IPS DF 4.7 (cell line): Measurements from ENCODE around the gene RALGAPB.
"Not testable (repeated sequence)": the region's sequence is repeated elsewhere in the genome, so short reads cannot be mapped to it uniquely, and the experiment has no call there.

Experiments used
- DNase-seq: peaks from one replicate; pipeline ENCODE4 v3.0.0-alpha.2; 2013; ENCODE audit warnings: low spot score; ENCODE audit errors: extremely low read depth

The RALGAPB gene

DNA sequence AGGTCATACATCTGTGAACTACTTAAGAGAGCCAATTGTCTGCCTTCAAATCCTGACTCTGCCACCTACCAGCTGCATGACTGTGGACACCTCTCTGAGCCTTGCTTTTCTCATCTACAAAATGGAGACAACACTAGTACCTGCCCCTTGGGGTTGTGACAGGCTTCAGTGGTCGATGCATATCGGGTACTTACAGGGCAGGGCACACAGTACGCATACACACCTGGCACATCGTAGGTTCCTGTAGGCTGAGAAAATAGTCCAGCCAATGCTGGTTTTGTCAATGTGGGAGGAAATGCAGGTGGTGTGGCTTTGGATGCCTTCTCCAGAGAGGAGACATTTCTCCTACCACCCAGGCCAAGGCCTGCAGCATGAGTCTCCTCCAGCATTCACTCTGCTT, 110.7 kb downstream of the RALGAPB start:
- no peak for DNase-seq

DNA sequence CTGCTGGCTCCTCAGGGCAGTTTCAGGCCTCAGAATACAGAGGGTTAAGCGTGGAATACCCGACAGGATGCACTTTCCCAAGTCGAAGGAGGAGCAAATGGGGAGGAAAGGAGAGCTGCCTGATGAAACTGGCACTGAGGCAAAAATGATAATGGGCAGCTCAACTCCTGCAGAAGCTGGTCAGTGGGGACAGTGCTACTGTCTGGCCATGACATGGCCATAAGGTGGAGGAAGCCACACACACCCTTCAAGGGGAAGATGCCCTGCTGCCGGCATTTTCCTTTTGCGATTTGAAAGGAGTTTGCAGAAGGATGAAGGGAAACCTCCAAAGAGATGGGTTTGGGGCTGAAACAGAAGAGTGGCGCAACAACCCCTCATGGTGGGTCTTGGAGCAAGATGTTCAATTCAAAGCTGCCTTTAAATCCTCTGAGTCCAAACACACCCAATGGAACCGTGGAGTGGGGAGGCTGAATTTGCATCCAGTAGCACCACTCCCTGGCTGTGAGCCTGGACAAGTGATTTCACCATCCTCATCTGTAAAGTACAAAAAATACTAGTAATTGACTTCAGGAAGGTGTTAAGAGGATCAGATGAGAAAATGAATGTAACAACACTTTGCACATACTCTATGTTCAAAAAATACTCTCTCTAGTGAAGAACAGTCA, 111.6 kb downstream of the RALGAPB start:
- no peak for DNase-seq

DNA sequence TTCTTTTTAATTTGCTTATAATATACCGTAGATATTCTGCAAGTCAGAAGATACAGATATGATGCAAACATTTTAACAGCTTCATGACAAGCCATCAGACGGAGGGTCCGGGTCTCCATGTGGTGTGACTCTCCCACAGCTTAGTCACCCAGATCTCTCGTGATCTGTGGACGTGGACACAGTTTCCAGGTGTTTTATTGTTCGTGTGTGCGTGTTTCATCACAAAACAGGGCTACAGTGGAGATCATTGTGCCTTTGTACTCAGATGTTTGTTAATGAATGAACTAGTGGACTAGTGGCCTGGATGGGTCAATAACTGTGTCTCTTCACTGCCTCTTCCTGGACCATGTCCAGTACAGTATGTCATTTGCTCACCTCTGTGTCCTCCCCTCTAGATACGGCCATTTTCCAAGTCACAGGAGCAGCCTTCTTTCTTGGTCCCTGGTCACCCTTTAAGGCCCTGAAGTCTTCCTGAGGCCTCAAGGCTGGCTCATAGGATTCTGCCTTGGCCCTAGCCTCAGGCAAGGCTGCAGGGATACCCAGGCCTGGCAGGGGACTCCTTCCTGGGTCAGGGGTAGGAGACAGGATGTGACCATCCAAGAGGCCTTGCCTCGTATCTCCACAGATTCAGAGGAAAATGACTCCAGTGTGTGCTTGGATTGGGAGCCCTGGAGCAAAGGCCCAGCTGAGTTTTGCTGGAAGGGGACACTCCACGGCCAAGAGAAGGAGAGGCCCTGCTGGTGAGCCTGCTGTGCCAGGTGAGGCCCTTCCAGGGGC, 112.9 kb downstream of the RALGAPB start:
- no peak for DNase-seq

DNA sequence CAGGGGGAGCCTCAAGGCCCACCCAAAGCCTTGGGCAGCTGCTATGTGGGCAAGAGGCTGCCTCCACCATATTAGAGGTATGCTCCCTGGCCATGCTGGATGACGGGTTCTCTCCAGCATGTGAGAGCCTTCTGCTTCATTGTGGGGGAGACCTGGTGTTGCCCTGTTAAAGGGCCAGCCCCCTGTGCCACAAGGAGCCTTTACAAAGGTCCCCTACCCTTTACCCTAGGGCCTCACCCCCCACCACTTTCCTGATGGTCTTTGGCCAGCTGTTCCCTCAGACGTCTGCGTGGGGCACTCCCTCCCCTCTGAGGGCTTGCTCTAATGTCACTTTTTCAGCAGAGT, 113.5 kb downstream of the RALGAPB start:
- no peak for DNase-seq

DNA sequence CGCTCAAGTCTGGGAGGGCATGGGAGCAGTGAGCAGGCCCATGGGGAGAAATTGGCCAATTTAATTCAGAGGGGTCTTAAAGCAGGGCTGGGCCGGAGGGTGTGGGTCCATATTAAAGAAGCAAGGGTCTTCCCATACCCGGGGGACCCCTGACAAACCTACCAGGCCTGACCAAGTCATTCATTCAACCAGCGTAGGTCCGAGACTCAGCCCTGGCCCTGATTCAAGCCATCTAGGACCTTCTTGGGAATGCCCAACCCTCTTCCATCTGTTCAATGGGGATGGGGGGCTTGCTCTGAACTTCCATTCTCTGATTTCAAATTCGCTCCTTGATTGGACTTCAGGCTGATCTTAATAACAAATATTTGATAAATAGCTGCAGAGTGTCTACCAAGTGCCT, 115.7 kb downstream of the RALGAPB start:
- DNase-seq = no peak

DNA sequence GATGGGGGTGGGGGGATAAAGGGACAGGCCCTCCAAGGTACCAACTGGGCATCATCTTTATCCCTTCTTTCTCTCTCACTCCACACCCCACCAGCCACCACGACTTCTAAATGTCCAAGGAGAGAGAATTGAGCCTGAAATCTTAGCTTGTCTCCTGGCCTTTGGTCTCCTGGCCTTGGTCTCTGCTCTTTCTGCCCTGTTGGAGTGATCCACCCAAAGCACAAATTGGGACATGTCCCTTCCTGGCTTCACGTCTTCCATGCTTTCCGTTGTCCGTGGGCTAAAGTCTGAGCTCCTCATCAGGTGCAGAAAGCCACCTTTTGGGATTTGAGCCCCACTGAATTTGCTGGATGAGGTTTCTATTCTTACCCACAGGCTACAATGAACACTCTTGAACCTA, 116.7 kb downstream of the RALGAPB start:
- no peak for DNase-seq

DNA sequence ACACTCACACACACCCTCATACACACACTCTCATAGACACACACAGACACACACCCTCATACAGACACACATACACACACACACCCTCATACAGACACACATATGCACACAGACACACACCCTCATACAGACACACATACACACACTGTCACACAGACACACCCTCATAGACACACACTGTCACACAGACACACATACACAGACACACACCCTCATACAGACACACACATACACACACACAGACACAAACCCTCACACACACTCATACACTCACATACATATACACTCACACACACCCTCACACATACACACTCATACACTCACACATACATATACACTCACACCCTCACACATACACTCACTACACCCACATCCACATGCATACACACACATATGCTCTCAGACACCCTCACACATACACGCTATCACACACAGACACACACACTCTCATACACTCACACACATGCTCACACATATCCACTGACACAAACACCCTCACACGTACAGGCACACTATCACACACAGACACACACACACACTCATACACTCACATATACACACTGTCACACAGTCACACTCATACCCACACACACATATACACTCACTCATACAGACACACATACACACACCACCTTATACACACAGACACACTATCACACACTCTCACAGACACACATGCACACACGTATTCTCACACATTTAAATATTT, 117.5 kb downstream of the RALGAPB start:
- no peak for DNase-seq

DNA sequence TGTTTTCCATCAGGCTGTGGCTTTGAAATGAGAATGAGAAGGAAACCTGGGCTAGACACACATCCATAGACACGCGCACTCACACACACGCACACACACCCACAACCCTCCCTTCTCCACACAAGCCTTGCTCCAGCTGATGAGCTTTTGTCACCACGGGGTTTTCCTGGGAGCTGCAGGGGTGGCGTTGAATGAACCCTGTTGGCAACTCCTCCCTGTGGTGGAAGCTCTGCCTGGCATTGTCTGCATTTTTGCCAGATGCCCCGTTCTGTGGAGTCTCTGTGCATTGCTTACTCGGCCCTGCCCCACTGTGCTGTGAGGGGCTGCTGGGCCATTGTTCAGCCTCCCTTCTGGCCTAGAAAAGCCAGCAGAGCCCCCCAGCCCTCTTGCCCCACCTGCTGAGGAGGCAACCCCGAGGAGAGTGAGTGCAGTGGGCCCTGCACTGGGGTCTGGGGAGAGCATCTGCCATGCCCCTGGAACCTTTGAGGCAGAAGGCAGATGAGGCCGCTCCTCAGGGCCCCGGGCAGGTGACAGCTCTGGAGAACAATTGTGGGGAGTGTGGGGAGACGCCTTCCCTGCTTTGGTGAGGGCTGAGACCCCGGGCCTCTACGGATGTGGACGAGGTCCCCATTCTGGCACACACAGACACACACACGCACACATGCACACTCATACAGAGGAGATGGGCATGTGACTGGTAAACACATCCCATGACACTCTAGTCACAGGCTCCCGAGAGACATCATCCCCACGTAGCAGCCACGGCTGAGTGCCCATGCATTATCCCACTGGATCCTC, 118.2 kb downstream of the RALGAPB start:
- no peak for DNase-seq

DNA sequence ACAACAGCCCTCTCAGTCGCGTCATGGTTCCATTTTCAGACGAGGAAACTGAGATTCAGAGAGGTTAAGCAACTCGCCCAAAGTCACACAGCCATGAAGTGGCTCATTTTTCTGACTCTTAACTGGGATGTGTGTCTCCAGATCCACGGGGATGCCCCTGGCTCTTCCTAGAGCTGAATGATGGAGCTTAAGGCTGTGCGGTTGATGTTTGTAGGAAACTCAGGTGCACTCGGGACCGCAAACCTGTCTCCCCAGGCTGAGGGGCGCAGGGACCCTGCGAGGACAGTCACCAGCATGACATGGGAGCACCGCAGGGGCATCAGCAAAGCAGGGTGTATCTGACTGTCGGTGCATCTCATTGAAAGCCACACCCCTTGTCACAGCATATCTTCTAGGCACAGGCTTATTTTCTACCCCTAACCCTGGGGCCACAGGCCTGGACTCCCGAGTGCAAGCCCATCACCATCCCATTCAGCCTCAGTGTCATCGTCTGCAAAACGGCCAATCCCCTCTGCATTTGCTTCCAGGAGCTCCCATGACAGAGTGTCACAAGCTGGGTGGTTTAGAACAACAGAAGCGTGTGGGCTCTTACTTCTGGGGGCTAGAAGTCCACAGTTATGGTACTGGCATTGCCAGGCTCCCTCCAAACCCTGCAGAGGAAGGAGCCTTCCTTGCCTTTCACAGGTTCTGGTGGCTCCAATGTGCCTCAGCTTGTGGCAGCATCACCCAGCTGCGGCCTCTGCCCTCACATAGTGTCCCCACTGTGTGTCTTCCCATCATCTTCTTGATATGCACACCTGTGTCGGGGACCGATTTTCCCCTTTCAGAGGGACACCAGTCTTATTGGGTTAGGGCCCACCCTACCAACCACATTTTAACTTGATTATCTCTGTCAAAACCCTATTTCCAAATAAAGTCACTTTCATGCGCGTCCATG, 119.1 kb downstream of the RALGAPB start:
- DNase-seq = no peak

DNA sequence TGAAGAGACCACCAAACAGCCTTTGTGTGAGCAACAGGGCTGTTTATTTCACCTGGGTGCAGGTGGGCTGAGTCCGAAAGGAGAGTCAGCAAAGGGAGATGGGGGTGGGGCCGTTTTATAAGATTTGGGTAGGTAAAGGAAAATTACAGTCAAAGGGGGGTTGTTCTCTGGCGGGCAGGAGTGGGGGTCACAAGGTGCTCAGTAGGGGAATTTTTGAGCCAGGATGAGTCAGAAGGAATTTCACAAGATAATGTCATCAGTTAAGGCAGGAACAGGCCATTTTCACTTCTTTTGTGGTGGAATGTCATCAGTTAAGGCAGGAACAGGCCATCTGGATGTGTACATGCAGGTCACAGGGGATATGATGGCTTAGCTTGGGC, 119.8 kb downstream of the RALGAPB start:
- not testable (repeated sequence) for DNase-seq

DNA sequence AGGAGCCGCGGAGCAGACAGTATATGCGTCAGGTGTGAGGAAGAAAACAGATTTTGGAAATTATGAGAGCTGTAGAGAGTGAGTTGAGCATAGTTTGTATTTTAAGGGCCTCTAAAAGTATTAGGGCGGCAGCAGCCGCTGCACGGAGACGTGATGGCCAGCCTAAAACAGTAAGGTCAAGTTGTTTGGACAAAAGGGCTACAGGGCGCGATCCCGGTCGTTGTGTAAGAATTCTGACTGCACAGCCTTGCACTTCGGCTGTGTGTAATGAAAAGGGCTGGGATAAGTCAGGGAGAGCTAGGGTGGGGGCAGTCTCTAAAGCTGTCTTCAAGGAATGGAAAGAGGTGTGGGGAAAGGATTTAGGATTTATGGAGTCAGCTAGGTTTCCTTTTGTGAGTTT, 121.6 kb downstream of the RALGAPB start:
- not testable (repeated sequence) for DNase-seq

DNA sequence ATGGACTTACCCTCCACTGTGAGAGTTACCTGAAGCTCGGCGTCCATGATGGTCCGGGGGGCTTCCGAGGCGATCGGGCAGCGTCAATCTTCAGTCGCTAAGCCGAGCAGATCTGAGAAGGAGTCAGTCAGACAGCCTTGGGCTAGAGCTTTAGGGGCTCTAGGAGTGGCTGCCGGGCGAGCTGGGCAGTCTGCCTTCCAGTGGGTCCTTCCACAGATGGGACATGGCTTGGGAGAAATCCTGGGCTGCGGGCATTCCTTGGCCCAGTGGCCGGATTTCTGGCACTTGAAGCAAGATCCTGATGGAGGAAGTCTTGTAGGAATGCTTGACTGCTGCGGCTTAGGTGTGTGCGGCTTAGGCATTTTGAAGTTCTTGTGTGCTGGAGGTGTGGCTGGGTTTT, 123.2 kb downstream of the RALGAPB start:
- DNase-seq = not testable (repeated sequence)

DNA sequence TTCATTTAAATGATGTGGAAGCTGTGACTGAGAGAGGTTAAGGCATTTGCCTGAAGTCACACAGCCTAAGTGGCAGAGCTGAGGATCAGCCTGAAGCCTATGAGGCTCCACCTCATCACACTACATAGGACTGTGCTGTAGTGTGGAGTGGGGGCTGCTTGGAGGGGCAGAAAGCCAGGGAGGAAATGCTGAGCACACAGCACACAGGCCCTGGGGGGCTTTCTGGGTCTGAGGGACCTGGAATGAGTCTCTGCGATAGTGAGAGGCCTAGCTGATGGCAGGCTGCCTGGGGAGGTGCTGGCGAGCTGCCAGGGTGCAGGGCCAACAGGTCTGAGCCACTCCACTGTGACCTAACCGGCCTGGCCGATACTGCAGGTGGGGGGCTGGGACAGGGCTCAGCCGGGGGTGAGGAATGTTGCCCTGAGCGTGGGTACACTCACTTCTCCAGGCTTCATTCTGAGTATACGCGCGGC, 126.8 kb downstream of the RALGAPB start:
- no peak for DNase-seq

DNA sequence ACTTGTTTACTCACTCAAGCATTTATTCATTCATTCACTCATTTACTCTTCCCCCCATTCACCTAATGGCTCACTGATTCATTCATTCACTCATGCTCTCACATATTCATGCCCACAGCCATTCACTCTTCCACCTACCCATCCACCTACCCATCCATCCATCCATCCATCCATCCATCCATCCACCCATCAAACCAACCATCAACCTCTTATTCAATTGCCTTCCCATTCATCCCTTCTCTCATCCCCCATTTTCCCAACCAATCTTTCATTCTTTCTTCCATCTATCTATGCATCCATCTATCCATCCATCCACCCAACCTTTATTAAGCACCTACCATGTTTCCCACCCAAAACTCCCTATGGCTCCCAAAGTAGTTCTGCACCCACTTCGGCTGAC, 127.4 kb downstream of the RALGAPB start:
- no peak for DNase-seq

DNA sequence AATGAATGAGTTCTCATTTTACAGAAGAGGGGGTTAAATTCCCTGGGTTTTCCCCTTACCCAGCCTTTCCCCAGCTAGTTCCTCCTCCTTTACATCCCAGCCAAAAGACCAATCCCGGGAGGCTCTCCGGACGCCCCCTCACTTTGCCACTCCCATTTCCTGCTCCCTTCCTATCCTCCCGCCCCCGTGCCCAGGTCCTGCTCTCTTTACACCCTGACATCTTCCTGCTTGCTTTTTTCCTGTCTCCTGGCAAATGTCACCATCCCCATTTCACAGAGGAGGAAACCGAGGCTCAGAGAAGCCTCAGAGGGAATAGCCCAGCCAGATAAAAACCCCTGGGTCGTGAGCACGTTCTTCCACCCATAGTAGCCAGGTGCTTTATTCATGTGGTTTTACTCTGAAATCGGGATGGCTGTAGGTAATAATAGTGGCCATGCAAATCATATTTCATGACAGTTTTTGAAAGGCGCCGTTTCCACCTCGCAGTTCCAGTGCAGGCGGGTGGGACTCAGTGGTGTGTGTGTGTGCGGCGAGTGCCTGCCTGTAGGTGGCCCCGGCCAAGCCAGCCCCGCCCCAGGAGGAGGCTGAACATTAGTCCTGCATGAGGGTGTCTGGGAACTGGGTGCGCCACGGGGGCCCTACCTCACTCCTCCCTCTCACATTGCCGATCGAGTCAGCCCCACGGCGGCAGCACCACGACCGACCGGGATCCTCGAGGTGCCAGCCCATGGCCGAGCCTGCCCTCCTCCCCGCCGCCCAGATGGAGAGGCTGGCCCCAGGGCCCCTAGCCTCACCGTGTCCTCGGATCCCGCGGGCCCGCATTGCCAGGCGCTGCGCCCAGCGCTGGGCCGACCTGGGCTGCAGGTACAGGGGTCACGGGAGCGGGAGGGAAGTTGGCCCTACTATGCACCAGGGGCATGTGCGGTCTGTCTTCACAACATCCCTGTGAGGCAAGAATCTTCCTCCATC, 128.9 kb downstream of the RALGAPB start, which contains the start of gene ARHGAP40:
Gene ARHGAP40, plus strand, starts transcription at position 594 of the 969 bp plus-strand sequence.
- no peak for DNase-seq

DNA sequence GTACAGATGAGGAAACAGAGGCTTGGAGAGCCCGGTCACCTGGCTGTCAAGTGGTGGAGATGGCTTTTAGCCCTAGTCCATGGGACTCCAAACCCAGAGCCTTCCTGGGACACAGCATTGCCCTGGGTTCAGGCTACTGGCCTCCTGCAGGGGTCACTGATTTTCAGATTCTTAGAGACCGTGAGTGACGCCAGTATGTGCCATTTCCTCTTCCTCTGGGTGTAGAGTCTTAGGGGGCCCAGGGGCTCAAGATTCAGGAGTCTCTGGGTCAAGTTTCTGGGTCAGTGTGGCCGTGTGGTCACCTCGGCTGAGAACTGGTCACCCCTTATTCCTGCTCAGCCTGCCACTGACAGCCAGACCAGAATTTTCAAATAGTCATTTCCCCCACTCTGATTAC, 129.5 kb downstream of the RALGAPB start:
- DNase-seq = no peak

DNA sequence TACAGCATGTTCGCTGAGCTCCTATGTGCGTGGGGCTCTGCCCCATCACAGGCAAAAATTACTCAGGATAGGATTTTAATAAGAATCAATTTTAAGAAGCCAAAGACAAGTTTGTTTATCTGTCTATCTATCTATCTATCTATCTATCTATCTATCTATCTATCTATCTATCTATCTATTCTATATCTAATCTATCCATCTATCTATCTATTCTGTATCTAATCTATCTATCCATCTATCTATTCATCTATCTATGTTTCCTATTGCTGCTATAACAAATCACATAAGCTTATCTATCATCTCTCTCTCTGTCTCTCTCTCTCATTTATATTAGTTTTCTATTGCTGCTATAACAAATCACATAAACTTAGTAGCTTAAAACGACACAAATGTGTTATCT, 130.6 kb downstream of the RALGAPB start:
- no peak for DNase-seq

DNA sequence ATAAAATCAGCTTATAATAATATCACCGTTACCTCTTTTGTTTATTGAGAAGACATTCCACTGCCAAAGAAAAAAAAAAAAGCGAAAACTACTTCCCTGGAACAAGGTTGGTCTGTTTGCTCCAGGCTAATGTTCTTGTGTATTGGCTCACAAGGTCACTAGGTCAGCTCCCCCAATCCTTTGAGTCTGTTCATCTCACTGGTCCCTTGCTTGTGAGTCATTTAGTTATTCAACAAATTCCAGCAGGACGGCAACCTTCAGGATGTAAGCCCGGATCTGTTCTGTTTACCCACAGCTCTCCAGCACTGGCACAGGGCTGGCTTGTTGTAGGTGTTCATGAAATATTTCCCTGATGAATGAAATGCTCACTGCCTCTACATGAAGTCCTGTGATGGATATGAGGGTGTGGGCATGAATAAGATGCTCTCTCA, 132.2 kb downstream of the RALGAPB start:
- no peak for DNase-seq

DNA sequence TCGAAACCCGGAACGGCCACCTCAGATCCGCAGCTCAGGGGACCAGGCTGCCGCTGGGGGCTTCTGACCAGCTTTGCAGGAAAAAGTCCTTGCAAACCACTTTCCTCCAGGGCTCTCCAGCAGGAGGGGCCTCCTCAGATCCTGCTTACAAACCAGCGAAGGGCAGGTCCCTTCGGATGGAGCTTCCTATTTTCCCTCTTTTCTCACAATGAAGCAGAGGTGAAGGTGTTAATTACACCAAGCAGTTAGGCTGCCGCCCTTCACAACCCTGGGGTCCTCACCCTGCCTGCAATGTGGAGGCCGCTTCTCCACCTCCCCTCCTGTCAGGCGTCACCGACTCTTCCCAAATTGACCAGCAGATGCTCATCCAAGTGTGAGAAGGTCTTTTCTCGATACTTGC, 134.7 kb downstream of the RALGAPB start:
- DNase-seq = no peak
